ENCODE data around the gene SMIM5. TPM values are rescaled to one million over a fixed set of nuclear protein-coding genes. Genes with fewer than 3 reads are reported as not detected.

The SMIM5 gene
- polyA plus RNA-seq, 3 donors = 0.15 to 3.3 (median 0.43) TPM

GRCh38 chr17:75621489-75621888, 11.7 kb upstream of the SMIM5 start:
- intact Hi-C loops (cut with micrococcal nuclease) = no loop called here

GRCh38 chr17:75622076-75622475, 11.2 kb upstream of the SMIM5 start:
- H3K36me3 ChIP-seq (replicated peaks in 1 of 2; ENCODE audit: control insufficient read depth in 1 of 2, insufficient read depth in 2 of 2, low read length in 2 of 2) = peaks cover 96% of the 10 kb centered on the region in 2 donors
- no peak overlapping the region for H2AFZ ChIP-seq (ENCODE audit: insufficient read depth, low read depth, low read length, poor library complexity, severe bottlenecking)
- no peak overlapping the region for H3K27ac ChIP-seq (ENCODE audit: low read depth in 1 of 2, low read length in 2 of 2)
- H3K4me3 Mint-ChIP-seq = no peak overlapping the region
- no peak for DNase-seq
- H3K4me3 ChIP-seq (replicated peaks in 1 of 3; ENCODE audit: low read depth in 2 of 3, low read length in 3 of 3) = no peak overlapping the region
- 100% methylated on average over 5 of the region's 8 CpGs for WGBS (ENCODE audit: insufficient coverage)
- no peak overlapping the region for H3K4me2 ChIP-seq (replicated peaks; ENCODE audit: extremely low read depth, low read length, poor library complexity, severe bottlenecking)
- no peaks in the 10 kb centered on the region for H3K79me2 ChIP-seq (ENCODE audit: insufficient read depth, low read length)
- H3K36me3 Mint-ChIP-seq = peaks cover 66 to 100% of the 10 kb centered on the region in 2 donors
- no peaks in the 10 kb centered on the region for H3K4me1 Mint-ChIP-seq
- TF ChIP-seq CTCF (IDR thresholded peaks at IDR 0.05) = no peak
- intact Hi-C loops (cut with micrococcal nuclease) = no loop called here
- H3K9ac ChIP-seq (ENCODE audit: insufficient read depth, low read length, poor library complexity, severe bottlenecking) = no peak overlapping the region
- H3K9me3 ChIP-seq (replicated peaks in 1 of 2; ENCODE audit: control insufficient read depth in 1 of 2, insufficient read depth in 1 of 2, low read length in 2 of 2) = no peaks in the 10 kb centered on the region
- peaks cover 0 to 2% (median 0%) of the 10 kb centered on the region in 7 donors for H3K9me3 Mint-ChIP-seq
- H3K27me3 ChIP-seq (ENCODE audit: control insufficient read depth in 2 of 2, insufficient read depth in 2 of 2, low read length in 2 of 2) = no peaks in the 10 kb centered on the region
- H3K27me3 Mint-ChIP-seq (ENCODE audit: low read depth in 3 of 3) = peaks cover 0 to 2% (median under 1%) of the 10 kb centered on the region in 3 donors
- no peaks in the 10 kb centered on the region for H4K20me1 ChIP-seq (ENCODE audit: insufficient read depth, low read length)
- no peaks in the 10 kb centered on the region for H3K4me1 ChIP-seq (ENCODE audit: control insufficient read depth in 1 of 2, insufficient read depth in 2 of 2, low read length in 2 of 2)
- peak overlapping the region in 3 of 7 donors; percentile 16 to 61 (median 57) for H3K27ac Mint-ChIP-seq

More at GRCh38 chr17:75621489-75621888, 11.7 kb upstream of the SMIM5 start:
- TF ChIP-seq CTCF (IDR thresholded peaks at IDR 0.05) = no peak
- Histone ChIP-seq H3K9ac (ENCODE audit: insufficient read depth, low read length, poor library complexity, severe bottlenecking) (no peak overlapping the region), H3K4me2 (replicated peaks; ENCODE audit: extremely low read depth, low read length, poor library complexity, severe bottlenecking) (no peak overlapping the region), H3K36me3 (replicated peaks in 1 of 2; ENCODE audit: control insufficient read depth in 1 of 2, insufficient read depth in 2 of 2, low read length in 2 of 2) (peaks cover 96% of the 10 kb centered on the region in 2 donors), H3K9me3 (replicated peaks in 1 of 2; ENCODE audit: control insufficient read depth in 1 of 2, insufficient read depth in 1 of 2, low read length in 2 of 2) (no peaks in the 10 kb centered on the region), H3K4me1 (ENCODE audit: control insufficient read depth in 1 of 2, insufficient read depth in 2 of 2, low read length in 2 of 2) (no peaks in the 10 kb centered on the region), H3K27me3 (ENCODE audit: control insufficient read depth in 2 of 2, insufficient read depth in 2 of 2, low read length in 2 of 2) (no peaks in the 10 kb centered on the region), H3K27ac (ENCODE audit: low read depth in 1 of 2, low read length in 2 of 2) (no peak overlapping the region), H2AFZ (ENCODE audit: insufficient read depth, low read depth, low read length, poor library complexity, severe bottlenecking) (no peak overlapping the region), H4K20me1 (ENCODE audit: insufficient read depth, low read length) (no peaks in the 10 kb centered on the region), H3K79me2 (ENCODE audit: insufficient read depth, low read length) (no peaks in the 10 kb centered on the region), H3K4me3 (replicated peaks in 1 of 3; ENCODE audit: low read depth in 2 of 3, low read length in 3 of 3) (no peak overlapping the region)
- Mint-ChIP-seq H3K27me3 (ENCODE audit: low read depth in 3 of 3) (peaks cover 0 to 2% (median 0%) of the 10 kb centered on the region in 3 donors), H3K4me3 (no peak overlapping the region), H3K27ac (no peak overlapping the region), H3K9me3 (no peaks in the 10 kb centered on the region), H3K4me1 (no peaks in the 10 kb centered on the region), H3K36me3 (peaks cover 64 to 99% of the 10 kb centered on the region in 2 donors)
- WGBS (ENCODE audit: insufficient coverage) = 95% methylated on average over 2 of the region's 4 CpGs
- DNase-seq = no peak

Data from CD14-positive monocyte (primary cell).